GM18499 (cell line): ENCODE data around the gene GADL1.

Experiments used
- ATAC-seq: cut with Tn5 transposase; IDR thresholded peaks from one replicate; pipeline ENCODE4 v1.9.1; 2021; ENCODE audit warnings: moderate number of reproducible peaks; ENCODE audit not compliant: insufficient read depth, unreplicated experiment

GADL1 gene

DNA sequence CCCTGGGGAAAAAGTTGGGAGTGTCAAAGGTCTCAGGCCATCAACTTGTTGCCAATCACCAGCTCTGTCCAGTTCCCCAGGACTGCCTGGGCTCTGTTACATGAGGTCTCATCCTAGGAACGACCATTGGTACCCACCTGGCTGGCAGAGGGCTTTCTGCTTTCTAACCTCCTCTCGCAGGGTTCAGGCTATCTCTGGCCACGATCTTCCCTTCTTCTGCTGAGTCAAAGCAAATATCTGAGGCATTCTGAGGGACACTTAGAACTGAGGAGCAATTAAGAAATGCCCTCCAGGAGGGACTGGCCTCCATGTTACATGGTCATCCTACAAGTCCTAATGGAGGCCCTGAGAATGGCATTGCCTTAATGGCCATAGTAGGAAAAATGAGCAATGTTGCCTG, 210.7 kb downstream of the GADL1 start:
- no peak for ATAC-seq

GRCh38 chr3:30682434-30683155, 211.9 kb downstream of the GADL1 start:
- no peak for ATAC-seq

DNA sequence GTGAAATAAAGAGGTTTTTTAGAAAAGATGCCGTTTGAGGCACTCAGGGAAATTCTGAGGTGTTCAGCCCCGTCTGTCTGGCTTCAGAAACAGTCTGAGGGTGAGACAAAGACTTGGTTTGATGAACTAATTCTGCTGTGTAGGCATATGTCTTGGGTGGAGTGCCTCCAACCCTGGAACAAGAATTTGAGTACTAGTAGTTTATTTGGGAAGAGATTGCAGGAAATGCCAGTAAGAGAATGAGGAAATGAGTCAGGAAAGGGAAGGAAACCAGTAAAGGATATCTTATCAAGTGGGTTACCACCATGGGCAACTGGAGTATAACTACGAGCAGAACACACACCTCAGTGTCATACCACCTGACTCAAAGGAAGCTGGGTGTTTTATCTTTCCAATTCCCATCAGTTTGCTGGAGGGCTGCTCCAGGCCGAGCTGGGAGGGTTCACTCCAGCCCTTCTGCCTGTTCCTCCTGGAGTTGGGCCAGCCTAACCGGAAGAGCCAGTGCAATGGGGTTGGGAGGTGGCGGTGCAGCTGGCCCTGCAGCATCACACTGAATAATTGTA, 212.7 kb downstream of the GADL1 start:
- no peak for ATAC-seq

DNA sequence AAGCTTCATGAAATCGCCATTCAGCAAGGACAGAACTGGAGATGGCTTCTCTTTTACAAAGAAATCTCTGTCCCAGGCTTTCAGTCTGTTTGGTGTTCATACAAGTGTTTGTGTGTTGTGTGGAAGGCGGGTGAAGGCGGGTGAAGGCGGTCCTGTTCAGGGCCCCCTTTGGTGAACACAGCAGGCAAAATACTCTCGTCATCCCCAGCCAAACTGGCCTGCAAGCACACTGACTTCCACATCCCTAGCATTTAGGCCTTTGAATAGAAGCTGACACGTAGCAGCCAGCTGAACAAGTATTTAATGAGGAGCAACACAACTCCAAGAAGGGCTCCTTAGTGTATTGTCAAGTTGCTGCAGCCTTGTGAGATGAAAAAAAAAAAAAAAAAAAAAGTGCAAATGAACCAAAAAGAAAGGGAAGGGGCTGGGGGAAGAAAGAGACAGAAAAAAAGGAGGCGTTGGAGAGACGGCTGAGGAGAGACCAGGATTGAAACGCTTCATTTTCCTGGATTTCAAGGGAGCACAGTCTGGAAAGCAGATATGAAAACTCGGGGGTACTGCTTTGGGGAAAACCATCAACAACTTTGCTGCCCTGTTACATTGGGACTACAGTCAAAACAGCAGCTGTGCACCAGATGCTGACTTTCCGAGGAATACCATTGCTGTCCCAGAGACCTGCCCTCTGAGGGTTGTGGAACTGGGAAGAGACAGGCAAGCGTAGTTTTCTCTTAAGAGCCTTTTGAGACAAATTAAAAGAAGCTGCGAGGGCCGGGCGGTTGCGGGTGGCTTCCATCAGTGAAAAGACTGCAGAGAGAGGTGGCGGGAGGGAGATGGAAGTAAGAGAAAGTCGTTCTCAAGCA, 213.4 kb downstream of the GADL1 start:
- ATAC-seq, result no peak

- ATAC-seq, result no peak
Observed at GRCh38 chr3:30679045-30679444, 215.4 kb downstream of the GADL1 start.

- ATAC-seq, result no peak
Observed at GRCh38 chr3:30677347-30677685, 217.1 kb downstream of the GADL1 start.

DNA sequence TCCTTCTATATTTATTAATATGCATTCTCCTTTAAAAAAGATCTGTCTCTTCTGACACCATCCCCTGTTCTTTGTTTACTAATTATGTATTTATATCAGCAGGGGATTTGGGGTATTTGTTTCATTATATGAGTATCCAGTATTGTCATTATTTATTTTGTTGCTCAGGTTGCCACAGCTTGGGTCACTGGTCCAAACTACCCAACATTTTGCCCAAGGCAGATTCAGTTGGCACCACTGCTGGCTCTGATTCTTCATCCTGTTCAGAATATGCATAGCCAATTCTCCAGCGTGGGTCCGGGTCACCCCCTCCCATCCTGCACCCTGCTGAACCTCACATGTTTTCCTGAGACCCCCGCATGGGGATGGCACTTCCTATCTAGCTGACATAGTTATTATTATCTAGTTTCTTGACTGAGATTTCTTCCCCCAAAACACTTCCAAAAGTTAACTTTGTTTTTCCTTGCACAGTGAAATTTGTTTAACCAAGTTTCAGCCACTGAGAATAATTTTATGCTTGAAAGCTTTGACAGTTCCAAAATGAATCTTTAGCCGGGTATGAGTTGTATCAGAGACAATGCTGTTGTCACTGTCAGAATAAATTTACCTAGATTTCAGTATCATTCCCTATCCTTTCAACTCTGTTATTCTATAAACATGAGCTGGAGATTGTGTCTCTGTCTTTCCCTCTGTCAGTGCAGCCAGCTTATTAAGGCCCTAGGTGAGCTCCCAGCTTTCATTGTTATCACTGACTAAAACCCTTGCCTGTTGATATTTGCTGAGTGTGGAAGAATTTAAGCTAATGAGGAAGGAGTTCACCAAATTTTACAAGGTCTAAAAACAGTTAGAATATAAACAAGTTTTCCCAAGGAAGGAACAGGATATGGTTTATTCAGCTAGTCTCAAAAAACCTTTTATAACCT, 217.8 kb downstream of the GADL1 start:
- ATAC-seq, result no peak
